Small intestine (tissue), 7 donors: ENCODE results near the gene SYDE2. TPM values are rescaled to one million over a fixed set of nuclear protein-coding genes. Genes with fewer than 3 reads are reported as not detected.

Experiments
- DNase-seq, 2 donors: peaks; one replicate each; pipeline versions ENCODE4 v3.0.0 to v3.0.0-alpha.2; 2013
- FAIRE-seq: peaks from 2 replicates; lab custom pipeline; 2012; peaks lifted over from hg19 to GRCh38; lab: Jason Lieb, UNC
- H3K27ac ChIP-seq, 3 donors: one replicate each; pipeline ENCODE4 v1.5.1; 2013; ENCODE audit warnings: low read length in 2 of 3, mild to moderate bottlenecking in 2 of 3, control low read depth in 1 of 3, inconsistent platforms in 1 of 3, low read depth in 1 of 3, moderate library complexity in 1 of 3
- H3K27me3 ChIP-seq, 3 donors: one replicate each; pipeline ENCODE4 v1.6.1; 2013; ENCODE audit warnings: low read length in 3 of 3, inconsistent platforms in 1 of 3; ENCODE audit not compliant: control insufficient read depth in 3 of 3, insufficient read depth in 3 of 3
- H3K36me3 ChIP-seq, 3 donors: one replicate each; pipeline ENCODE4 v1.6.1; 2013; ENCODE audit warnings: low read length in 3 of 3, inconsistent platforms in 1 of 3, low read depth in 1 of 3, mild to moderate bottlenecking in 1 of 3, moderate library complexity in 1 of 3; ENCODE audit not compliant: control insufficient read depth in 3 of 3, insufficient read depth in 2 of 3
- H3K4me1 ChIP-seq, 3 donors: one replicate each; pipeline ENCODE4 v1.6.1; 2013; ENCODE audit warnings: low read length in 2 of 3, inconsistent platforms in 1 of 3, low read depth in 1 of 3, mild to moderate bottlenecking in 1 of 3, moderate library complexity in 1 of 3; ENCODE audit not compliant: control insufficient read depth in 3 of 3, insufficient read depth in 2 of 3
- H3K4me3 ChIP-seq, 3 donors: one replicate each; pipeline ENCODE4 v1.5.1; 2013; ENCODE audit warnings: low read length in 3 of 3, control low read depth in 1 of 3, inconsistent platforms in 1 of 3, low read depth in 1 of 3, mild to moderate bottlenecking in 1 of 3, moderate library complexity in 1 of 3
- H3K9me3 ChIP-seq, 2 donors: one replicate each; pipeline ENCODE4 v1.6.1; 2013; ENCODE audit warnings: low read depth in 1 of 2, low read length in 1 of 2; ENCODE audit not compliant: control insufficient read depth in 2 of 2, insufficient read depth in 1 of 2
- WGBS, 3 donors: extraction: QIAGEN DNeasy Blood & Tissue Kit; methylation state at CpG; one replicate each; pipeline ENCODE4 v1.1.7; 2013; 5-methylcytosine and 5-hydroxymethylcytosine counted together
- polyA plus RNA-seq, 4 donors: library from polyadenylated mRNA; stranded (reverse) in 3 of 4; unstranded in 1 of 4; fragments of 200-250 nt in 3 of 4; fragments of 120-200 nt in 1 of 4; gene quantifications; one replicate each; pipeline versions ENCODE4 v1.2.1 to v1.2.3, GENCODE V29; 2013
- donor health status: healthy with polysubstance abuse.
- donor health status: control.
- donor health status: control.
- donor health status: Bipolar disorder and iron deficiency.
- donor health status: healthy.

Gene SYDE2
- polyA plus RNA-seq, 4 donors, result 1.4 to 6.3 (median 1.9) TPM

- FAIRE-seq (no peak), DNase-seq (no peak)
- Histone ChIP-seq H3K4me3 (no peak overlapping the region), H3K27me3 (no peaks in the 10 kb centered on the region), H3K27ac (no peak overlapping the region), H3K4me1 (no peaks in the 10 kb centered on the region), H3K9me3 (no peaks in the 10 kb centered on the region), H3K36me3 (peaks cover 0 to 6% (median 2%) of the 10 kb centered on the region in 3 donors)
- 77 to 95% (median 90%) methylated on average over 1 of the region's 1 CpG for WGBS, 3 donors
These were observed 29.1 kb downstream of the SYDE2 start for GRCh38 chr1:85171721-85172120.

DNA sequence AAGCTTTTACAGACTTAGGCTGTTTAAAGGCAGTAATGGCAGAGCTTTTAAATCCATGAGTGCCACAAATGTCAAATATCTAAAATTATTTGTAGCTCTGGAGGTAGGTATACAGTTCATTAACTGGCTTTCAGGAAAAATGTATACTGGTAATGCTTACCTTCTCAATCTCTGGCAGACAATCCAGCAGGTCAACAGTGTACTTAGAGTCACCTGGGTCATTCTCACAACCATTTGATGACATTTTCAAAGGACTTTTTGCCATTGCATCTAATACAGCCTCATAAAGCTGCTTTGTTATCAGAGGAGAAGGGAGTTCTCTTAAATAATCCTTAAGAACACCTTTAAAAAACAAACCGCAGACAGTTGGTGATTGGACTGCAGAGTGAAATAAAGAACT is 31.9 kb downstream of the SYDE2 start:
- H3K9me3 ChIP-seq, result no peaks in the 10 kb centered on the region
- no peaks in the 10 kb centered on the region for H3K27me3 ChIP-seq
- WGBS, 3 donors, result 86 to 100% (median 100%) methylated on average over 1 of the region's 1 CpG
- DNase-seq, result no peak
- H3K4me1 ChIP-seq, result no peaks in the 10 kb centered on the region
- H3K27ac ChIP-seq, result no peak overlapping the region
- FAIRE-seq, result no peak
- H3K36me3 ChIP-seq, result peaks cover 0 to 13% (median 2%) of the 10 kb centered on the region in 3 donors
- H3K4me3 ChIP-seq, result no peak overlapping the region

DNA sequence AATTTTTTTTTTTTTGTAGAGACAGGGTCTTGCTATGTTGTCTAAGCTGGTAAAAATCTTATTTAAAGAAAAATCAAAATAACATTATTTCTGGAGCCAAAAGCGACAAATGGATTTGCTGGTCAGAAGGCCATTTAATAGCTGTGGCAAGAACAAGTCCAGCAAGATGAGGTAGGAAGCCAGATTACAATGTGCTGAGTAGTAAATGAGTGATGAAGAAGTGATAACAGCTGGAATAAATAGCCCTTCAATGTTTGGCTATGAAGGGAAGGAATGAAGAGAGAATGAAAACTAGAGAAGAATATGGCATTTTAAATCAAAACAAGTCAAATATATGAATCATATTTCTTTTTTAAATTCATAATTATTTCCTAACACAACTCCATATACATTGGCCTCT is 34.5 kb downstream of the SYDE2 start:
- 94 to 100% (median 96%) methylated on average over 1 of the region's 1 CpG for WGBS, 3 donors
- no peak for FAIRE-seq
- no peaks in the 10 kb centered on the region for H3K9me3 ChIP-seq
- peaks cover 0 to 20% (median 2%) of the 10 kb centered on the region in 3 donors for H3K36me3 ChIP-seq
- no peak overlapping the region for H3K27ac ChIP-seq
- no peak overlapping the region for H3K4me3 ChIP-seq
- no peak for DNase-seq
- H3K27me3 ChIP-seq, result no peaks in the 10 kb centered on the region
- H3K4me1 ChIP-seq, result no peaks in the 10 kb centered on the region

- WGBS, 3 donors, result 61 to 69% (median 68%) methylated on average over 5 of the region's 5 CpGs
- Histone ChIP-seq H3K36me3 (peaks cover 0 to 12% (median 2%) of the 10 kb centered on the region in 3 donors), H3K27me3 (no peaks in the 10 kb centered on the region), H3K9me3 (no peaks in the 10 kb centered on the region), H3K4me1 (no peaks in the 10 kb centered on the region), H3K27ac (no peak overlapping the region), H3K4me3 (no peak overlapping the region)
- DNase-seq (no peak), FAIRE-seq (no peak)
These were observed 41.9 kb downstream of the SYDE2 start for GRCh38 chr1:85158910-85159309.

DNA sequence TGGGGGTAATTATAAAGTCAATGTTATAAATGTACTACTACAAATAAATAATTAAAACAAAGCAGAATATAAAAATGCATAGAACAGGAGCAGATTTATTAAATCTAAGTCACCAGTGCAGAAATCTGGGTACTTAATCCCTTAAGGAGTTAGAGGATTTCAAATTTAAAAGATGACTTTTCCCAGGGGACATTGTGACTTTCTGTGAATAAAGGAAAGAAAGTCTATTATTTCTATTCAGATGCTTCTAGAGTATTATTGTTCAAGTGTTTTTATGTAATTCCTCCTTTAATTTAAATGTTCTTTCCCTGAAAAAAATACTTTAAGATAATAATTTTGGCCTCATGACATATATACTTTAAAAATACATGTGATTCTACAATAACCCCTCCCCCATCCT is 43.4 kb downstream of the SYDE2 start:
- DNase-seq (no peak), FAIRE-seq (no peak)

GRCh38 chr1:85153149-85153891 is 47.5 kb downstream of the SYDE2 start:
- DNase-seq (peak; percentile 7 to 48), FAIRE-seq (no peak)
- no peaks in the 10 kb centered on the region for H3K4me1 ChIP-seq
- 43 to 46% (median 45%) methylated on average over 4 of the region's 4 CpGs for WGBS, 3 donors
- peaks cover 0 to 4% (median 0%) of the 10 kb centered on the region in 3 donors for H3K36me3 ChIP-seq
- H3K4me3 ChIP-seq, result no peak overlapping the region
- no peak overlapping the region for H3K27ac ChIP-seq
- H3K27me3 ChIP-seq, result no peaks in the 10 kb centered on the region
- H3K9me3 ChIP-seq, result no peaks in the 10 kb centered on the region

More for the DNA sequence above, 43.4 kb downstream of the SYDE2 start:
- Histone ChIP-seq H3K4me1 (no peaks in the 10 kb centered on the region), H3K4me3 (no peak overlapping the region), H3K9me3 (no peaks in the 10 kb centered on the region), H3K27me3 (no peaks in the 10 kb centered on the region), H3K36me3 (peaks cover 0 to 7% (median 2%) of the 10 kb centered on the region in 3 donors), H3K27ac (no peak overlapping the region)

- Histone ChIP-seq H3K4me3 (no peak overlapping the region), H3K36me3 (no peaks in the 10 kb centered on the region), H3K27me3 (no peaks in the 10 kb centered on the region), H3K9me3 (no peaks in the 10 kb centered on the region), H3K27ac (no peak overlapping the region), H3K4me1 (no peaks in the 10 kb centered on the region)
- FAIRE-seq (no peak), DNase-seq (no peak)
- 23 to 39% (median 29%) methylated on average over 4 of the region's 4 CpGs for WGBS, 3 donors
These were observed 49.4 kb downstream of the SYDE2 start for GRCh38 chr1:85151446-85151845.

DNA sequence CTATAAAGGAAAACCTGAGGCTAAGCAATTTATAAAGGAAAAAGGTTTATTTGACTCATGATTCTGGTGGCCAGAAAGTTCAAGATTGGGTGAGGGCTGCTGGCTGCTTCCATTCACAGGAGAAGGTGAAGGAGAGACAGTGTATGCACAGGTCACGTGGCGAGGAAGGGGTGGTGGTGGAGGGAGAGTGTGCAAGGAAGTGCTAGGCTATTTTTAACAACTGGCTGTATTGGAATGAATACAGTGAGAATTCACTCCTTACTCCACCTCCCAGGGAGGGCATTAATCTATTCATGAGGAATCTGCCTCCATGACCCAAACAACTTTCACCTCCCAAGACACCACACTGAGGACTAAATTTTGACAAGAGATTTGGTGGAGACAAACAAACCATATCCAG is 51.0 kb downstream of the SYDE2 start:
- FAIRE-seq (no peak), DNase-seq (no peak)
- no peak overlapping the region for H3K27ac ChIP-seq
- H3K4me1 ChIP-seq, result no peaks in the 10 kb centered on the region
- H3K27me3 ChIP-seq, result no peaks in the 10 kb centered on the region
- H3K9me3 ChIP-seq, result no peaks in the 10 kb centered on the region
- 55 to 84% (median 67%) methylated on average over 2 of the region's 2 CpGs for WGBS, 3 donors
- no peaks in the 10 kb centered on the region for H3K36me3 ChIP-seq
- H3K4me3 ChIP-seq, result no peak overlapping the region
